H9 (cell line): ENCODE measurements around the gene PRG2. TPM values are rescaled to one million over a fixed set of nuclear protein-coding genes. Genes with fewer than 3 reads are reported as not detected.

Experiments used
- DNase-seq: peaks from one replicate; pipeline ENCODE4 v3.0.0-alpha.2; 2017
- H2AFZ ChIP-seq: one replicate; pipeline ENCODE4 v1.6.1; 2013; ENCODE audit warnings: mild to moderate bottlenecking, low read length, control low read depth, moderate library complexity
- H2AK5ac ChIP-seq: 2 replicates; pipeline ENCODE4 v1.6.1; 2013; ENCODE audit warnings: low read length, control low read depth, mixed read lengths; ENCODE audit not compliant: insufficient read length
- H2BK120ac ChIP-seq: one replicate; pipeline ENCODE4 v1.6.1; 2013; ENCODE audit warnings: low read depth, mild to moderate bottlenecking, low read length, control low read depth, inconsistent platforms; ENCODE audit not compliant: poor library complexity, severe bottlenecking
- H2BK12ac ChIP-seq: 2 replicates; pipeline ENCODE4 v1.6.1; 2013; ENCODE audit warnings: low read length, control low read depth, mixed read lengths, low read depth; ENCODE audit not compliant: insufficient read length
- H2BK15ac ChIP-seq: 2 replicates; pipeline ENCODE4 v1.6.1; 2013; ENCODE audit warnings: low read depth, low read length, control low read depth
- H2BK20ac ChIP-seq: one replicate; pipeline ENCODE4 v1.6.1; 2013; ENCODE audit warnings: low read depth, mild to moderate bottlenecking, low read length, control low read depth, inconsistent platforms; ENCODE audit not compliant: poor library complexity, severe bottlenecking
- H2BK5ac ChIP-seq: 2 replicates; pipeline ENCODE4 v1.6.1; 2013; ENCODE audit warnings: low read length, control low read depth, mixed read lengths; ENCODE audit not compliant: insufficient read length
- H3K14ac ChIP-seq: 2 replicates; pipeline ENCODE4 v1.6.1; 2013; ENCODE audit warnings: low read length, control low read depth; ENCODE audit not compliant: insufficient read depth
- H3K18ac ChIP-seq: 2 replicates; pipeline ENCODE4 v1.6.1; 2013; ENCODE audit warnings: low read depth, mild to moderate bottlenecking, mixed read lengths, low read length, control low read depth; ENCODE audit not compliant: insufficient read length
- H3K23ac ChIP-seq: 2 replicates; pipeline ENCODE4 v1.6.1; 2013; ENCODE audit warnings: low read length, control low read depth, mixed read lengths, low read depth; ENCODE audit not compliant: insufficient read length
- H3K23me2 ChIP-seq: 2 replicates; pipeline ENCODE4 v1.6.1; 2013; ENCODE audit warnings: low read depth, mild to moderate bottlenecking, mixed read lengths, low read length, control low read depth; ENCODE audit not compliant: insufficient read length, poor library complexity, severe bottlenecking
- H3K27ac ChIP-seq: 2 replicates; pipeline ENCODE4 v1.5.1; 2013; ENCODE audit warnings: low read length, control low read depth, mixed read lengths, low read depth; ENCODE audit not compliant: insufficient read length
- H3K27me3 ChIP-seq: 2 replicates; pipeline ENCODE4 v1.6.1; 2013; ENCODE audit warnings: low read length, control low read depth, inconsistent platforms; ENCODE audit not compliant: insufficient read depth
- H3K4ac ChIP-seq: 2 replicates; pipeline ENCODE4 v1.6.1; 2013; ENCODE audit warnings: low read depth, mild to moderate bottlenecking, control low read depth, inconsistent platforms, low read length, moderate library complexity
- H3K4me1 ChIP-seq: 2 replicates; pipeline ENCODE4 v1.6.1; 2013; ENCODE audit warnings: low read length, control low read depth, inconsistent platforms; ENCODE audit not compliant: insufficient read depth
- H3K4me2 ChIP-seq: 2 replicates; pipeline ENCODE4 v1.6.1; 2013; ENCODE audit warnings: low read length, control low read depth, mixed read lengths; ENCODE audit not compliant: insufficient read length, insufficient read depth
- H3K56ac ChIP-seq: 2 replicates; pipeline ENCODE4 v1.6.1; 2013; ENCODE audit warnings: low read depth, mild to moderate bottlenecking, mixed read lengths, low read length, control low read depth; ENCODE audit not compliant: insufficient read length
- H3K79me1 ChIP-seq: 2 replicates; pipeline ENCODE4 v1.6.1; 2013; ENCODE audit warnings: low read depth, mild to moderate bottlenecking, moderate library complexity, low read length, control low read depth, inconsistent platforms; ENCODE audit not compliant: insufficient read depth, poor library complexity, severe bottlenecking
- H3K79me2 ChIP-seq: 2 replicates; pipeline ENCODE4 v1.6.1; 2013; ENCODE audit warnings: low read length, control low read depth, inconsistent platforms; ENCODE audit not compliant: insufficient read depth
- H3K9ac ChIP-seq: 2 replicates; pipeline ENCODE4 v1.6.1; 2013; ENCODE audit warnings: low read length, control low read depth, mixed read lengths; ENCODE audit not compliant: insufficient read length; ENCODE audit errors: extremely low read depth
- H3K9me3 ChIP-seq: one replicate; pipeline ENCODE4 v1.6.1; 2013; ENCODE audit warnings: low read depth, low read length, inconsistent platforms; ENCODE audit not compliant: control insufficient read depth
- H3T11ph ChIP-seq: one replicate; pipeline ENCODE4 v1.6.1; 2013; ENCODE audit warnings: mild to moderate bottlenecking, low read length, control low read depth, inconsistent platforms
- H4K20me1 ChIP-seq: one replicate; pipeline ENCODE4 v1.6.1; 2013; ENCODE audit not compliant: control insufficient read depth, insufficient read length, insufficient read depth
- H4K5ac ChIP-seq: 2 replicates; pipeline ENCODE4 v1.6.1; 2013; ENCODE audit warnings: low read depth, mild to moderate bottlenecking, mixed read lengths, low read length, control low read depth; ENCODE audit not compliant: insufficient read length
- H4K8ac ChIP-seq: replicated peaks from 2 replicates; pipeline ENCODE4 v1.6.1; 2013; ENCODE audit warnings: low read length, control low read depth, mixed read lengths, low read depth; ENCODE audit not compliant: insufficient read length
- H4K91ac ChIP-seq: 2 replicates; pipeline ENCODE4 v1.6.1; 2013; ENCODE audit warnings: low read depth, mild to moderate bottlenecking, moderate library complexity, mixed read lengths, low read length, control low read depth; ENCODE audit not compliant: insufficient read length
- H3K27ac Mint-ChIP-seq, 3 experiments: 2 replicates in 2 of 3; 3 replicates in 1 of 3; pipeline ENCODE4 v1.8.0; 2020 to 2021; ENCODE audit warnings: mixed read lengths in 3 of 3, mild to moderate bottlenecking in 1 of 3, moderate library complexity in 1 of 3
- H3K27me3 Mint-ChIP-seq: 2 replicates; pipeline ENCODE4 v1.8.0; 2021; ENCODE audit warnings: low read depth, mild to moderate bottlenecking, moderate library complexity, mixed read lengths
- H3K36me3 Mint-ChIP-seq, 3 experiments: 2 replicates in 2 of 3; 3 replicates in 1 of 3; pipeline ENCODE4 v1.8.0; 2020 to 2021; ENCODE audit warnings: low read depth in 3 of 3, mixed read lengths in 3 of 3; ENCODE audit not compliant: insufficient read depth in 1 of 3
- H3K4me1 Mint-ChIP-seq, 2 experiments: 2 replicates each; pipeline ENCODE4 v1.8.0; 2020; ENCODE audit warnings: mixed read lengths in 2 of 2
- H3K4me3 Mint-ChIP-seq, 2 experiments: 2 replicates in 1 of 2; 3 replicates in 1 of 2; pipeline ENCODE4 v1.8.0; 2020 to 2021; ENCODE audit warnings: mild to moderate bottlenecking in 2 of 2, mixed read lengths in 2 of 2, moderate library complexity in 1 of 2
- H3K9me3 Mint-ChIP-seq, 2 experiments: 2 replicates in 1 of 2; 3 replicates in 1 of 2; pipeline ENCODE4 v1.8.0; 2020; ENCODE audit warnings: mild to moderate bottlenecking in 2 of 2, mixed read lengths in 2 of 2, moderate library complexity in 1 of 2
- CTCF ChIP-seq: fragments of 200-600 bp; sonication (generic); conservative IDR thresholded peaks from 3 replicates; pipeline ENCODE4 v1.8.0; 2021; ENCODE audit warnings: antibody characterized with exemption, mild to moderate bottlenecking
- WGBS: extraction: QIAGEN DNeasy Blood & Tissue Kit; methylation state at CpG from one replicate; pipeline ENCODE4 v1.1.7; 2013; ENCODE audit warnings: missing lambda C conversion rate, low lambda C conversion rate, mixed read lengths; ENCODE audit not compliant: insufficient read length; ENCODE audit errors: extremely low coverage; 5-methylcytosine and 5-hydroxymethylcytosine counted together
- total RNA-seq: library from RNA; stranded (reverse); gene quantifications from 2 replicates; pipeline ENCODE4 v1.2.1, GENCODE V29; 2021

The PRG2 gene
- total RNA-seq, 1 experiment from 2014 or later: not detected

- Histone ChIP-seq H3K56ac (no peak overlapping the region), H4K20me1 (no peaks in the 10 kb centered on the region), H3K79me1 (no peaks in the 10 kb centered on the region), H3T11ph (no peak overlapping the region), H3K9me3 (no peaks in the 10 kb centered on the region), H3K9ac (no peak overlapping the region), H2AK5ac (no peak overlapping the region), H3K4me1 (peaks cover 6% of the 10 kb centered on the region), H3K14ac (no peak overlapping the region; the same call in 1 of the 2 replicates), H3K18ac (no peak overlapping the region), H4K5ac (no peak overlapping the region), H3K23me2 (no peaks in the 10 kb centered on the region), H3K27ac (no peak overlapping the region), H4K8ac (no peak overlapping the region), H3K4ac (no peak overlapping the region), H2AFZ (no peak overlapping the region), H3K27me3 (no peaks in the 10 kb centered on the region), H3K79me2 (no peaks in the 10 kb centered on the region), H4K91ac (no peak overlapping the region), H2BK5ac (no peak overlapping the region), H2BK15ac (no peak overlapping the region), H2BK20ac (no peak overlapping the region), H2BK12ac (no peak overlapping the region), H2BK120ac (no peak overlapping the region), H3K23ac (no peak overlapping the region), H3K4me2 (no peak overlapping the region)
- Mint-ChIP-seq H3K27me3 (peaks cover 36% of the 10 kb centered on the region), H3K9me3 (0 out of 5 replicates have a peak, but pooled peaks cover 0 to 2% of the 10 kb centered on the region in 2 experiments), H3K4me1 (peaks cover 31 to 32% of the 10 kb centered on the region in 2 experiments), H3K4me3 (no peak overlapping the region), H3K27ac (no peak overlapping the region), H3K36me3 (no peaks in the 10 kb centered on the region)
- DNase-seq: no peak
- no peak for TF ChIP-seq CTCF
- no CpG with 5 or more reads among the region's 8 CpGs for WGBS
Observed at GRCh38 chr11:57360991-57361390, 29.5 kb downstream of the PRG2 start.
